Osteoblast (primary cell): ENCODE measurements around the gene INSC. TPM values are rescaled to one million over a fixed set of nuclear protein-coding genes. Genes with fewer than 3 reads are reported as not detected.

Source experiments
- DNase-seq: peaks from one replicate; pipeline ENCODE4 v3.0.0; 2011; ENCODE audit warnings: low spot score, mixed read lengths; ENCODE audit not compliant: insufficient read length; ENCODE audit errors: missing footprints
- H2AFZ ChIP-seq: 2 replicates; pipeline ENCODE4 v1.6.0; 2011; ENCODE audit warnings: mild to moderate bottlenecking, low read length
- H3K27ac ChIP-seq: 2 replicates; pipeline ENCODE4 v1.5.1; 2011; ENCODE audit warnings: mild to moderate bottlenecking, low read depth, low read length, moderate library complexity
- H3K27me3 ChIP-seq: 2 replicates; pipeline ENCODE4 v1.6.0; 2012; ENCODE audit warnings: mild to moderate bottlenecking, control low read depth, inconsistent platforms, low read length, moderate library complexity; ENCODE audit not compliant: insufficient read depth
- H3K36me3 ChIP-seq: 2 replicates; pipeline ENCODE4 v1.5.1; 2011; ENCODE audit warnings: mild to moderate bottlenecking, low read length, control low read depth, moderate library complexity; ENCODE audit not compliant: insufficient read depth
- H3K4me1 ChIP-seq: 2 replicates; pipeline ENCODE4 v1.5.1; 2011; ENCODE audit warnings: mild to moderate bottlenecking, low read length, control low read depth, moderate library complexity; ENCODE audit not compliant: insufficient read depth
- H3K4me2 ChIP-seq: 2 replicates; pipeline ENCODE4 v1.6.0; 2011; ENCODE audit warnings: mild to moderate bottlenecking, low read length; ENCODE audit not compliant: insufficient read depth
- H3K4me3 ChIP-seq: fragments of 200-600 bp; sonication (generic); 3 replicates; pipeline ENCODE4 v1.5.1; 2012; ENCODE audit warnings: mild to moderate bottlenecking, low read length, inconsistent platforms; ENCODE audit not compliant: insufficient read depth
- H3K79me2 ChIP-seq: 2 replicates; pipeline ENCODE4 v1.6.0; 2012; ENCODE audit warnings: mild to moderate bottlenecking, low read length, control low read depth, inconsistent platforms; ENCODE audit not compliant: insufficient read depth
- H3K9me3 ChIP-seq: 2 replicates; pipeline ENCODE4 v1.5.1; 2011; ENCODE audit warnings: low read depth, low read length, control low read depth
- H4K20me1 ChIP-seq: 2 replicates; pipeline ENCODE4 v1.6.0; 2012; ENCODE audit warnings: mild to moderate bottlenecking, low read length, control low read depth; ENCODE audit not compliant: insufficient read depth
- CTCF ChIP-seq: IDR thresholded peaks from 2 replicates; pipeline ENCODE4 v1.5.1; 2011; ENCODE audit warnings: mild to moderate bottlenecking, low read depth, low read length, moderate library complexity; ENCODE audit errors: extremely low read depth
- total RNA-seq: library from RNA; depleted of rRNA; stranded (reverse); fragments of >200 nt; gene quantifications from 2 replicates; pipeline ENCODE4 v1.2.3, GENCODE V29; 2012

The INSC gene
- total RNA-seq, 1 donor = 0.72 TPM

GRCh38 chr11:15192005-15192556, 77.4 kb downstream of the INSC start:
- DNase-seq = no peak
- no peaks in the 10 kb centered on the region for H3K9me3 ChIP-seq
- H2AFZ ChIP-seq = no peak overlapping the region

GRCh38 chr11:15194671-15195415, 80.1 kb downstream of the INSC start:
- Histone ChIP-seq H3K36me3 (no peaks in the 10 kb centered on the region), H3K27me3 (no peaks in the 10 kb centered on the region), H3K79me2 (no peaks in the 10 kb centered on the region), H3K4me2 (peak overlapping the region; percentile 30), H3K9me3 (no peaks in the 10 kb centered on the region), H3K4me1 (peaks cover 63% of the 10 kb centered on the region), H3K4me3 (no peak overlapping the region), H3K27ac (peak overlapping the region; percentile 36), H2AFZ (no peak overlapping the region), H4K20me1 (no peaks in the 10 kb centered on the region)
- no peak for TF ChIP-seq CTCF
- DNase-seq = no peak

More at GRCh38 chr11:15192005-15192556, 77.4 kb downstream of the INSC start:
- Histone ChIP-seq H3K79me2 (no peaks in the 10 kb centered on the region), H3K4me3 (no peak overlapping the region), H3K4me2 (no peak overlapping the region), H3K36me3 (no peaks in the 10 kb centered on the region), H3K27ac (no peak overlapping the region), H4K20me1 (no peaks in the 10 kb centered on the region), H3K27me3 (no peaks in the 10 kb centered on the region), H3K4me1 (peaks cover 37% of the 10 kb centered on the region)
- no peak for TF ChIP-seq CTCF

- Histone ChIP-seq H3K4me3 (no peak overlapping the region), H3K27me3 (no peaks in the 10 kb centered on the region), H3K4me1 (peaks cover 65% of the 10 kb centered on the region), H3K9me3 (no peaks in the 10 kb centered on the region), H3K4me2 (peak overlapping the region; percentile 30), H3K27ac (peak overlapping the region; percentile 36), H3K79me2 (no peaks in the 10 kb centered on the region), H4K20me1 (no peaks in the 10 kb centered on the region), H2AFZ (no peak overlapping the region), H3K36me3 (no peaks in the 10 kb centered on the region)
- no peak for TF ChIP-seq CTCF
- DNase-seq = no peak
Observed at GRCh38 chr11:15195454-15196200, 80.9 kb downstream of the INSC start.

- no peaks in the 10 kb centered on the region for H3K27me3 ChIP-seq
- DNase-seq = no peak
- H3K4me3 ChIP-seq = no peak overlapping the region
- no peaks in the 10 kb centered on the region for H3K9me3 ChIP-seq
- peaks cover 65% of the 10 kb centered on the region for H3K4me1 ChIP-seq
- H3K79me2 ChIP-seq = no peaks in the 10 kb centered on the region
- no peak overlapping the region for H3K4me2 ChIP-seq
- H2AFZ ChIP-seq = no peak overlapping the region
- H3K36me3 ChIP-seq = no peaks in the 10 kb centered on the region
- no peak overlapping the region for H3K27ac ChIP-seq
- H4K20me1 ChIP-seq = no peaks in the 10 kb centered on the region
- no peak for TF ChIP-seq CTCF
Observed at GRCh38 chr11:15196704-15197103, 82.0 kb downstream of the INSC start.
